ENCODE measurements around the gene EML2.
"Not testable (repeated sequence)": the region's sequence is repeated elsewhere in the genome, so short reads cannot be mapped to it uniquely, and the experiment has no call there.

EML2 gene

GRCh38 chr19:45638930-45639729 is at the start of gene EML2:
Gene EML2, minus strand, starts transcription at chr19:45639397. Its CDS starts 21 bp downstream, at chr19:45639376.
- peak; percentile 67 for DNase-seq

GRCh38 chr19:45687599-45687998 is 48.4 kb upstream of the EML2 start:
- DNase-seq: no peak

- DNase-seq: not testable (repeated sequence)
These were observed 45.8 kb upstream of the EML2 start for GRCh38 chr19:45685045-45685444.

GRCh38 chr19:45682908-45683307 is 43.7 kb upstream of the EML2 start:
- DNase-seq: no peak

- no peak for DNase-seq
These were observed 42.9 kb upstream of the EML2 start for GRCh38 chr19:45682117-45682516.

- peak; percentile 94 for DNase-seq
These were observed 42.3 kb upstream of the EML2 start for GRCh38 chr19:45681391-45682015.

GRCh38 chr19:45677351-45678230 is 38.4 kb upstream of the EML2 start:
- peak; percentile 84 for DNase-seq

GRCh38 chr19:45676851-45677263 is 37.7 kb upstream of the EML2 start:
- DNase-seq: peak; percentile 28

- no peak for DNase-seq
These were observed 35.7 kb upstream of the EML2 start for GRCh38 chr19:45674946-45675345.

- peak; percentile 91 for DNase-seq
These were observed 31.7 kb upstream of the EML2 start for GRCh38 chr19:45670670-45671453.

GRCh38 chr19:45668342-45668871 is 29.2 kb upstream of the EML2 start:
- no peak for DNase-seq

- peak; percentile 79 for DNase-seq
These were observed 28.6 kb upstream of the EML2 start, which contains the start of gene GIPR for GRCh38 chr19:45667620-45668341. Gene GIPR, plus strand, starts transcription at chr19:45668221. Its CDS starts 1,300 bp downstream, at chr19:45669521.

- no peak for DNase-seq
These were observed 25.4 kb upstream of the EML2 start for GRCh38 chr19:45664575-45664974.

GRCh38 chr19:45663800-45664199 is 24.6 kb upstream of the EML2 start:
- DNase-seq: no peak

GRCh38 chr19:45660636-45661035 is 21.4 kb upstream of the EML2 start:
- no peak for DNase-seq

- DNase-seq: no peak
These were observed 20.0 kb upstream of the EML2 start for GRCh38 chr19:45659096-45659729.

- no peak for DNase-seq
These were observed 18.4 kb upstream of the EML2 start for GRCh38 chr19:45657520-45658167.

- no peak for DNase-seq
These were observed 15.9 kb upstream of the EML2 start for GRCh38 chr19:45655073-45655472.

- DNase-seq: no peak
These were observed 14.4 kb upstream of the EML2 start for GRCh38 chr19:45653634-45654033.

- no peak for DNase-seq
These were observed 11.5 kb upstream of the EML2 start for GRCh38 chr19:45650722-45651121.

GRCh38 chr19:45646345-45646698 is 7.1 kb upstream of the EML2 start:
- DNase-seq: no peak

Data from activated CD4-positive, alpha-beta T cell treated with anti-CD3 and anti-CD28 coated beads, Interleukin-2, Interleukin-6, amounts not matched to agents 100 ng/mL and 50 ng/mL, durations not matched to agents 16 hours and 8 hours (primary cell).